ENCODE measurements around the gene ATP8A1.

Gene ATP8A1

GRCh38 chr4:42570221-42570620 lies 86.7 kb downstream of the ATP8A1 start:
- no peak for TF ChIP-seq CTCF (IDR thresholded peaks at IDR 0.05)
- H3K4me1 ChIP-seq: no peaks in the 10 kb centered on the region

GRCh38 chr4:42568610-42569207 lies 88.2 kb downstream of the ATP8A1 start:
- H3K27ac ChIP-seq: no peak overlapping the region
- no peaks in the 10 kb centered on the region for H3K79me2 ChIP-seq
- TF ChIP-seq CTCF (IDR thresholded peaks at IDR 0.05): peak; percentile 49
- H3K4me3 ChIP-seq (ENCODE audit: low read depth, low read length): no peak overlapping the region
- no peaks in the 10 kb centered on the region for H3K9me3 ChIP-seq (ENCODE audit: control insufficient read depth, low read length)
- H3K4me2 ChIP-seq (ENCODE audit: low read length): no peak overlapping the region
- H3K9ac ChIP-seq: no peak overlapping the region
- no peaks in the 10 kb centered on the region for H3K4me1 ChIP-seq
- H3K36me3 ChIP-seq (ENCODE audit: control insufficient read depth, insufficient read depth, low read length): no peaks in the 10 kb centered on the region
- no peak overlapping the region for H2AFZ ChIP-seq
- no peaks in the 10 kb centered on the region for H3K27me3 ChIP-seq (ENCODE audit: control insufficient read depth, insufficient read depth, low read length)

More at GRCh38 chr4:42570221-42570620, 86.7 kb downstream of the ATP8A1 start:
- Histone ChIP-seq H3K79me2 (no peaks in the 10 kb centered on the region), H3K4me2 (ENCODE audit: low read length) (no peak overlapping the region), H3K27ac (no peak overlapping the region), H3K27me3 (ENCODE audit: control insufficient read depth, insufficient read depth, low read length) (no peaks in the 10 kb centered on the region), H3K9me3 (ENCODE audit: control insufficient read depth, low read length) (no peaks in the 10 kb centered on the region), H2AFZ (no peak overlapping the region), H3K36me3 (ENCODE audit: control insufficient read depth, insufficient read depth, low read length) (peaks cover under 1% of the 10 kb centered on the region), H3K9ac (no peak overlapping the region), H3K4me3 (ENCODE audit: low read depth, low read length) (no peak overlapping the region)

- Histone ChIP-seq H3K27ac (no peak overlapping the region), H2AFZ (no peak overlapping the region), H3K4me1 (no peaks in the 10 kb centered on the region), H3K4me3 (ENCODE audit: low read depth, low read length) (no peak overlapping the region), H3K27me3 (ENCODE audit: control insufficient read depth, insufficient read depth, low read length) (no peaks in the 10 kb centered on the region), H3K9ac (no peak overlapping the region), H3K36me3 (ENCODE audit: control insufficient read depth, insufficient read depth, low read length) (no peaks in the 10 kb centered on the region), H3K79me2 (no peaks in the 10 kb centered on the region), H3K4me2 (ENCODE audit: low read length) (no peak overlapping the region), H3K9me3 (ENCODE audit: control insufficient read depth, low read length) (no peaks in the 10 kb centered on the region)
- no peak for TF ChIP-seq CTCF (IDR thresholded peaks at IDR 0.05)
Measured at GRCh38 chr4:42566835-42567234, 90.1 kb downstream of the ATP8A1 start.

- H2AFZ ChIP-seq: no peak overlapping the region
- no peaks in the 10 kb centered on the region for H3K27me3 ChIP-seq (ENCODE audit: control insufficient read depth, insufficient read depth, low read length)
- no peaks in the 10 kb centered on the region for H3K4me1 ChIP-seq
- H3K9ac ChIP-seq: no peak overlapping the region
- H3K4me3 ChIP-seq (ENCODE audit: low read depth, low read length): no peak overlapping the region
- no peaks in the 10 kb centered on the region for H3K79me2 ChIP-seq
- H3K9me3 ChIP-seq (ENCODE audit: control insufficient read depth, low read length): no peaks in the 10 kb centered on the region
- TF ChIP-seq CTCF (IDR thresholded peaks at IDR 0.05): no peak
- no peak overlapping the region for H3K4me2 ChIP-seq (ENCODE audit: low read length)
- no peaks in the 10 kb centered on the region for H3K36me3 ChIP-seq (ENCODE audit: control insufficient read depth, insufficient read depth, low read length)
- no peak overlapping the region for H3K27ac ChIP-seq
Measured at GRCh38 chr4:42562016-42562415, 94.9 kb downstream of the ATP8A1 start.

- Histone ChIP-seq H3K27me3 (ENCODE audit: control insufficient read depth, insufficient read depth, low read length) (no peaks in the 10 kb centered on the region), H3K9me3 (ENCODE audit: control insufficient read depth, low read length) (no peaks in the 10 kb centered on the region), H3K4me1 (no peaks in the 10 kb centered on the region), H3K36me3 (ENCODE audit: control insufficient read depth, insufficient read depth, low read length) (no peaks in the 10 kb centered on the region), H2AFZ (no peak overlapping the region), H3K79me2 (no peaks in the 10 kb centered on the region), H3K27ac (no peak overlapping the region), H3K4me3 (ENCODE audit: low read depth, low read length) (no peak overlapping the region), H3K9ac (no peak overlapping the region), H3K4me2 (ENCODE audit: low read length) (no peak overlapping the region)
- no peak for TF ChIP-seq CTCF (IDR thresholded peaks at IDR 0.05)
Measured at GRCh38 chr4:42561031-42561430, 95.9 kb downstream of the ATP8A1 start.

All from parathyroid adenoma (tissue), 2 donors.